NT2/D1 (cell line): Measurements from ENCODE around the gene ETF1.

Source experiments
- SUZ12 ChIP-seq: IDR thresholded peaks from 2 replicates; pipeline ENCODE4 v1.6.1; 2011; ENCODE audit not compliant: insufficient read length, insufficient read depth; ENCODE audit errors: extremely low read depth
- YY1 ChIP-seq: IDR thresholded peaks from 2 replicates; pipeline ENCODE4 v1.6.1; 2011; ENCODE audit not compliant: insufficient read length, insufficient read depth
- ZNF274 ChIP-seq: IDR thresholded peaks from 2 replicates; pipeline ENCODE4 v1.6.1; 2011; ENCODE audit warnings: mild to moderate bottlenecking, low read depth, low read length

DNA sequence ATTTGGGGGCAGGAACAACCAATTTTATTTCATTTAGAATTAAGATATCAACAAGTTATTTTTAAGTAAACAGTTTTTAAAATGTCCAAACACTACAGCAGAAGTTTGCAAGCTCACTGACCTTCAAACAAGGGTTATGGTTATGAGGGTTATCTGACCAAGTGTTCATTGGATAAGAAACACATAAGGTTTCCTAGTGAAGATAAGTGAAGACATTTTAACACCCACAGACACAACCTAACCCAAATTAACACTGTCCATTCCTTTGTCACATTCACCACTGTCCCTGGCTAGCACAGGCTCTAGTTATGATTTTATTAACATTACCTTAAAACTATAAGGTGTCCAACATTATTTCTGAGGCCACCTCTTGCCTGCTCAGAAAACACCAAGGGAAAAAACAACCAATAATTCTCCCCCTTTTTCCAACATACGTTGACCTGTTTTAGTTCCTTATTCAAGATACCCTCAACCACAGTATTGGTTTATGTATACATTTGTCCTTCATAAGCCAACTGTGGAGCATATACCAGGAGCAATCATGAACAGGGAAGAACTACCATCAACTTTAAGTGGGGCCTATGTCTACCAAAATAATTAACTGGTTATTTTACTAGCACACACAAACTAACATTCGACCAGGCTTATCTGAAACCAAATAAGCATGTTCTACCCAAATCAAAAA is 4.0 kb downstream of the ETF1 start:
- no peak for TF ChIP-seq YY1
- no peak for TF ChIP-seq ZNF274
- no peak for TF ChIP-seq SUZ12
